GM12875 (cell line): ENCODE data around the gene RIN3.

Source experiments
- H3K4me3 ChIP-seq: one replicate; pipeline ENCODE4 v1.5.1; 2011; ENCODE audit warnings: low read depth, low read length, control low read depth
- TF ChIP-seq, protein P1 (sequence below): IDR thresholded peaks from 2 replicates; pipeline ENCODE4 v1.5.1; 2011; ENCODE audit warnings: low read depth, mild to moderate bottlenecking, control low read depth, inconsistent platforms, low read length, moderate library complexity, borderline replicate concordance; ENCODE audit not compliant: insufficient read depth

The RIN3 gene

DNA sequence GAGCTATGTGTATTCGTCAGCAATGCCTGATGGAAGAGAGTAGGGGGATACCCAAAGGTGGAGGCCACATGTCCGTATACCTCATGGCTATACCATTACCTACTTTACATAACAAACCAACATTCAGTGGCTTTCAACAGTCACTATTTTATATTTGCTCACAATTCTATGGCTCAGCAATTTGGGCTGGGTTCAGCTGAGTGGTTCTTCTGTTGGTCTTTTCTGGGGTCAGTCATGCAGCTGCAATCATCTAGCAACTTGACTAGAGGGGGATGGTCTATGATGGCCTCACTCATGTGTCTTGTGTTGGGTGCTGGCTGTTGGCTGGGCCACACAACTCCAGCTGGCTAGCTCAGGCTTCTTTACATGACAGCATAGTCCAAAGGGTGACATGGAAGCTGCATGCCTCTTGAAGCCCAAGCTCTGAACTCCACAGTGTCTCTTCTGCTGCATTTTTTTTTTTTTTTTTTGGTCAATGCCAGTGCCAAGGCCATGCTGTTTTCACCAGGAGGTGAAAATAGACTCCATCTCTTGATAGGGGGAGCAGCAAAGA is 53.7 kb downstream of the RIN3 start:
- H3K4me3 ChIP-seq = no peak overlapping the region
- TF ChIP-seq, protein P1, sequence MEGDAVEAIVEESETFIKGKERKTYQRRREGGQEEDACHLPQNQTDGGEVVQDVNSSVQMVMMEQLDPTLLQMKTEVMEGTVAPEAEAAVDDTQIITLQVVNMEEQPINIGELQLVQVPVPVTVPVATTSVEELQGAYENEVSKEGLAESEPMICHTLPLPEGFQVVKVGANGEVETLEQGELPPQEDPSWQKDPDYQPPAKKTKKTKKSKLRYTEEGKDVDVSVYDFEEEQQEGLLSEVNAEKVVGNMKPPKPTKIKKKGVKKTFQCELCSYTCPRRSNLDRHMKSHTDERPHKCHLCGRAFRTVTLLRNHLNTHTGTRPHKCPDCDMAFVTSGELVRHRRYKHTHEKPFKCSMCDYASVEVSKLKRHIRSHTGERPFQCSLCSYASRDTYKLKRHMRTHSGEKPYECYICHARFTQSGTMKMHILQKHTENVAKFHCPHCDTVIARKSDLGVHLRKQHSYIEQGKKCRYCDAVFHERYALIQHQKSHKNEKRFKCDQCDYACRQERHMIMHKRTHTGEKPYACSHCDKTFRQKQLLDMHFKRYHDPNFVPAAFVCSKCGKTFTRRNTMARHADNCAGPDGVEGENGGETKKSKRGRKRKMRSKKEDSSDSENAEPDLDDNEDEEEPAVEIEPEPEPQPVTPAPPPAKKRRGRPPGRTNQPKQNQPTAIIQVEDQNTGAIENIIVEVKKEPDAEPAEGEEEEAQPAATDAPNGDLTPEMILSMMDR = no peak

DNA sequence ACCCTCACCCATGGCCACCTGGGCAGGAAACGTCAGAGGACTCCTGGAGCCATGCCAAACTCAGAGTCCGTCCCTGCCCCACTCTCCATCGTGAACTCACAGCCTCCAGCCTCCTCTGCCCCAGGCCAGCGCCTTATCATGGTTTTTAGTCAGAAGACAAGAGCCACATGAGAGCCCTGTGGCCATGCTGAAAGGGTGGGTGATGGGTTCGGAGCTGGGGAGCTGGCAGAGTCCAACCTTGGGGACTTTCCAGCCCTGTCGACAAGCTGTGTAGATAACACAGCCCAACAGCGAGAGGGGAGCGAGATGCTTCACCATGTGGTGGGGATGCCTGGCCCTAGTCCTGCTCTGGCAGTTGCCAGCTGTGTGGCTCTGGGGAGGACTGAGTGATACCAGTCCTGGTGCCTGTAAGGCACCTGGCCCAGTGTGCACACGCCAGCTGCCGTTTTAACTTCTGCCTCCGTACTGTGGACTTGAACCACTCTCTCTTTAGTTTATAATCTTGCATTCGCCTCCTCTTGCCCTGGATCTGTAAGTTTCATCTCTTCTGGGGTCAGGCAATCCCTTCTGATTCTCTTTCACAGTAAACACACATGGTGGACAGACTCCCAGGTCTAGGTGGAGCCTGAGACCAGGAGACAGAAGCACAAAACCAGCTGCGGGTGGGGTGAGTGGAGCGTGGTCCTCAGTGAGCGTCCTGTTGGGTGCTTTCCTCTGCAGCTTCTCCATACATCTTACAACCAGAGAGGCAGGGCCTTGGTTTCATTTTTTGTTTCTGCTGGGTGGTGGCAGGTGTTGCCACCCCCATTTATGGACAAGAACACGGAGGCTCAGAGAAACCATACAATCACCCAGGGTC is 55.3 kb downstream of the RIN3 start:
- no peak overlapping the region for H3K4me3 ChIP-seq
- TF ChIP-seq, protein P1 = no peak

DNA sequence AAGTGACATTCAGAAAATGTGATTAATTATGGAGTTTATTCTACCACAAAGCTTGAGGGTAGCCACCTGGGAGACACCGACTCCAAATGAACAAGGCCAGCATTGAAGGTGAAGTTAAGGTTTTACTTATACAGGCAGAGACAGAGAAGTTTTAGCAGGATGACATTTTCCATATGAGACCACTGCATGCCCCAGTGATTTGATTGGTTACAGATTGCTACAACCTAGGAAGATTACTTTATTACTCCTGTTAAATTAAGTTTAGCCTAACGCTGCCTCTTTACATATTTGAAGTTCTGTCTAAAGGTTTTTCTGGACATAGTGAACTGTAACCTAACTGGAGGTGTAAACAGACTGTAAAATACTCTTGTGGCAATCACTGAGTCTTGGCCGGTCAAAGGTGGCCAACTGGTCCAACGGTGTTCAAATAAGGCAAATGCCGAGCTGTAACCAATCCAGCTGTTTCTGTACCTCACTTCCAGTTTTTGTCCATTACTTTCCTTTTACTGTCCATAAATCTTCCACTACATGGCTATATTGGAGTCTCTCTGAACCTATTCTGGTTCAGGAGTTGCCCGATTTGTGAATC is 57.2 kb downstream of the RIN3 start:
- TF ChIP-seq, protein P1 = no peak
- no peak overlapping the region for H3K4me3 ChIP-seq

DNA sequence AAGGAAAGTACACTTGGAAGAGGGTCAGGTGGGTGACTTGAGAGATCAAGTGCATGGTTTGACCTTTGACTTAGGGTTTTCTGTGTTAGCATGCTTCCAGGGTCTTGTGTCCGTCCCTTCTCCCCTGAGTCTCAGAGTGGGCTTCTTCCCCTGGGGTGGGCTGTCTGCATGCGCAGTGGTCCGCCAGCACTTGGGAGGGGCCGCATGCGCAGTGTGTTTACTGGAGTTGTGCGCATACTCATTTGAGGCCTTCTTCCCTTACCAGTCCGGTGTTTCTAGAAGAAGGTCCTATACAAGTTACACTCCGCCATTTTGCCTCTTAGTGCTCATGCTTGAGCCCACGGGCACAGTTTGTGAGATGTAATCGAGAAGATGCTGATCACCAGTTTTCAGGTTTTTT is 58.5 kb downstream of the RIN3 start:
- TF ChIP-seq, protein P1 = no peak
- H3K4me3 ChIP-seq = no peak overlapping the region

DNA sequence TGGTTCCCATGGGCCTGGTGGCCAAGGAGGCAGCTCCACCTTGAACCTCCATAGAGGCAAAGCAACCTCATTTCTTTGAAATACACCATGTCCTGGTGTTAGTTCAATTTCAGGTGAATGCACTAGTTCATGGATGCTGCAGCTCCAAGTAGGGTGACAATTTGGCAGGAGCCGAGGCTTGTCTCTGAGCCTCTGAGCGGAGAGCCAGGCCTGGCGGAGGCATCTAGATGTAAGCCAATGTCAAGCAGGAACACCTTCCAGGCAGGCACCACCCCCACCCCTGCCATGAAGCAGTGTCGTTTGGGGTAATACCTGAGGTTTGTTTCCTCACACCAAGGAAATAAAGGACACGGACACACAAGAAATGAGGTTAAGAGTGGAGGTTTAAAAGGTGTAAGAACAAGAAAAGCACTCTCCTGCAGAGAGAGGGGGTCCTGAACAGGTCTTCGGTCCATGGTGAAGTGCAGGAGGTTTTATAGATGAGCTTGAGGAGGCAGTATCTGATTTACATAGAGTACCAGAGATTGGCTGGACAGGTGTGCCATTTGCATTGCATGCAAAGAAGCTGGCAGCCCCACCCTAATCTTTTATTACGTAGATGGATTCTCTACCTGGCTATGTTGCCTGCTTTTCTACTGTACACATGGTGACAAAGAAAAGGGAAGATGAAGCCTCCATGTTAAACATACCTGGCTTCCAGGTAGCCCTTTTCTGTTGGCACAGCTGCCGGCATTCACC is 60.3 kb downstream of the RIN3 start:
- H3K4me3 ChIP-seq = no peak overlapping the region
- TF ChIP-seq, protein P1 = no peak

DNA sequence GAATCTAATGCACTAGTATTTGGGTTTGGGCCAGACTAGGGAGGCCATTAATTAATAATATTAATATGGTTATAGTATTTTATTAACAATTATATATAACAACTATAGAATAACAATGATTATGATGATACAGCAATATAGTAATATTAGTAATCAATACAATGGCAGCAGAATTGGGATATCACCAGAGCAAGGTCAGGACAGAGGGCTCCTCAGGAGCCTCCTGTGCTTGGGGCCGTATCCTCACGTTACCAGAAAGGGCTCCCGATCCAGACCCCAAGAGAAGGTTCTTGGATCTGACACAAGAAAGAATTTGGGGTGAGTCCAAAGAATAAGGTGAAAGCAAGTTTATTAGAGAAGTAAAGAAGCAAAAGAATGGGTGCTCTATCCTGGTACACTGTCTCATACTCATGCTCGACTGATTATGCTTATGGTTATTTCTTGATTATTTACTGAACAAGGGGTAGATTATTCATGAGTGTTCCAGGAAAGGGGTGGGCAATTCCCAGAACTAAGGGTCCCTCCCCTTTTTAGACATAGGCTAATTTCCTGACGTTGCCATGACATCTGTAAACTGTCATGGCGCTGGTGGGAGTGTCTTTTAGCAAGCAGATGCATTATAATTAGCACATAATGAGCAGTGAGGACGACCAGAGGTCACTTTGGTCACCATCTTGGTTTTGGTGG is 61.6 kb downstream of the RIN3 start:
- no peak overlapping the region for H3K4me3 ChIP-seq
- TF ChIP-seq, protein P1 = no peak
